Activated CD8-positive, alpha-beta memory T cell treated with anti-CD3 and anti-CD28 coated beads, Interleukin-2, amount 10 ng/mL, durations not matched to agents 7 days and 5 days (primary cell): ENCODE measurements around the gene TRDN. TPM values are rescaled to one million over a fixed set of nuclear protein-coding genes. Genes with fewer than 3 reads are reported as not detected.
"Not testable (repeated sequence)": the region's sequence is repeated elsewhere in the genome, so short reads cannot be mapped to it uniquely, and the experiment has no call there.

Experiments
- ATAC-seq: fragments of 150-1000 bp; cut with Tn5 transposase; one replicate; pipeline ENCODE4 v1.10.0; 2021; ENCODE audit warnings: moderate library complexity
- CTCF ChIA-PET: fragments of 350-600 bp; sonication (Branson Sonifier 250); formaldehyde crosslinking; loops from one replicate; lab custom pipeline; 2021; ENCODE audit warnings: antibody characterized with exemption; lab: Charles Lee
- DNase-seq: peaks from one replicate; pipeline ENCODE4 v3.0.0-alpha.2; 2020
- H3K27ac Mint-ChIP-seq: one replicate; pipeline ENCODE4 v1.8.0; 2021; ENCODE audit warnings: mild to moderate bottlenecking, mixed read lengths
- H3K27me3 Mint-ChIP-seq: one replicate; pipeline ENCODE4 v1.8.0; 2021; ENCODE audit warnings: mixed read lengths
- H3K36me3 Mint-ChIP-seq: one replicate; pipeline ENCODE4 v1.8.0; 2021; ENCODE audit warnings: mild to moderate bottlenecking, mixed read lengths
- H3K4me1 Mint-ChIP-seq: one replicate; pipeline ENCODE4 v1.8.0; 2021; ENCODE audit warnings: mixed read lengths
- H3K4me3 Mint-ChIP-seq: one replicate; pipeline ENCODE4 v1.8.0; 2021; ENCODE audit warnings: mild to moderate bottlenecking, moderate library complexity, mixed read lengths
- H3K9me3 Mint-ChIP-seq: one replicate; pipeline ENCODE4 v1.8.0; 2022; ENCODE audit warnings: low read depth, mixed read lengths
- total RNA-seq, 2 experiments: library from RNA; stranded (reverse); gene quantifications; one replicate each; pipeline ENCODE4 v1.2.3, GENCODE V29; 2021

TRDN gene
- total RNA-seq, 2 experiments from 2014 or later, result not detected

DNA sequence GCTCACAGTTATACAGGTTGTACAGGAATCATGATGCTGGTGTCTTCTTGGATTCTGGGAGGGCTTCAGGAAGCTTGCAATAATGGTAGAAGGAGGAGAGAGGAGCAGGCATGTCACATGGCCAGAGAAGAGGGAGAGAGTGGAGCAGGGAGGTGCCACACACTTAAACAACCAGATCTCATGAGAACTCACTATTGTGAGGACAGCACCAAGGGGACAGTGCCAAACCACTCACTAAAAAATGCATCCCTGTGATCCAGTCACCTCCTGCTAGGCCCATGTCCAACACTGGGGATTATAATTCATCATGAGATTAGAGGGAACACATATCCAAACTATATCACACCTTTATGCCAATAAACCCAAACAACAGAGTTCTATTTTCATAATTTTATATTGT is 67.2 kb downstream of the TRDN start:
- no peaks in the 10 kb centered on the region for H3K9me3 Mint-ChIP-seq
- H3K4me3 Mint-ChIP-seq, result no peak overlapping the region
- H3K27ac Mint-ChIP-seq, result no peak overlapping the region
- ATAC-seq, result no peak
- H3K27me3 Mint-ChIP-seq, result no peaks in the 10 kb centered on the region
- CTCF ChIA-PET, result no interaction called here
- DNase-seq, result no peak
- no peaks in the 10 kb centered on the region for H3K4me1 Mint-ChIP-seq
- H3K36me3 Mint-ChIP-seq, result no peaks in the 10 kb centered on the region

DNA sequence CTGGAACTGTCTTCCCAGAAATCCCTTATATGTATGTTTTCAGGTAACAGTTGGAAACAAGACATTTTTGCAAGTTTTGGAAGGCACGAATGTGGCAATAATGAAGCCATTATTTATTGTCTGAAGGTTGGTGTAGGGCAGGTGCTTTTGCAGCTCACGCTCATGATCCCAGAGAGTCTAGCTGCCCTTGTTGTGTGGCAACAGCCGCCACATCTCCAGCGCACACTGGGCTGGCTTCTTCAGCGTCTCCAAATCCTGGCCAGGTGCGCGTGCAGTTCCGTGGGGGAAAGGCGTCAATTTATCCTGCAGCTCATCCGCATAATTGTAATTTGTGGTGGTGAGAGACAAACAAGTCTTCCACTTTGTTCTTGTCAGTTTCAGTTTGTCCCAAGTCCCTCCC is 71.2 kb downstream of the TRDN start:
- Mint-ChIP-seq H3K9me3 (no peaks in the 10 kb centered on the region), H3K27ac (no peak overlapping the region), H3K4me1 (no peaks in the 10 kb centered on the region), H3K36me3 (no peaks in the 10 kb centered on the region), H3K27me3 (no peaks in the 10 kb centered on the region), H3K4me3 (no peak overlapping the region)
- ATAC-seq (no peak), DNase-seq (no peak)
- CTCF ChIA-PET, result no interaction called here

DNA sequence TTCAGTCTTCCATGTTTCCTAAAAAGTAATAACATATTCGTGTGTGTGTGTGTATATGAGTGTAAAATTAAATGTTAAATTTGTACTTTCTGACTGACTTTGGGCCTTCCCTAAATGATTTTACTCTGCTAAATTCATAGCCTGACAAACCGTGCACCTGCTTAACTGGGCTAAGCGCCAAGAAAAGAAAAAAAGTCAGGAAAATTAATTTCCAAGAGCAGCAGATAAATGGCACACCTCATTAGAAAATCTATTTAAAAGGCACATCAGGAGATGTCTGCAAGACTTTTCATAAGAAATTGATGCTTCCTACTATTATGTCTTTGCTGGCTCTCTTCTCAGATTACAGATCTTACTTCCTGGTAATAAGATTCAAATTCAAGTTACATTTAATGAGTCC is 72.4 kb downstream of the TRDN start:
- Mint-ChIP-seq H3K27me3 (no peaks in the 10 kb centered on the region), H3K4me3 (no peak overlapping the region), H3K36me3 (no peaks in the 10 kb centered on the region), H3K9me3 (no peaks in the 10 kb centered on the region), H3K4me1 (no peaks in the 10 kb centered on the region), H3K27ac (no peak overlapping the region)
- ATAC-seq (no peak), DNase-seq (no peak)
- CTCF ChIA-PET, result no interaction called here

DNA sequence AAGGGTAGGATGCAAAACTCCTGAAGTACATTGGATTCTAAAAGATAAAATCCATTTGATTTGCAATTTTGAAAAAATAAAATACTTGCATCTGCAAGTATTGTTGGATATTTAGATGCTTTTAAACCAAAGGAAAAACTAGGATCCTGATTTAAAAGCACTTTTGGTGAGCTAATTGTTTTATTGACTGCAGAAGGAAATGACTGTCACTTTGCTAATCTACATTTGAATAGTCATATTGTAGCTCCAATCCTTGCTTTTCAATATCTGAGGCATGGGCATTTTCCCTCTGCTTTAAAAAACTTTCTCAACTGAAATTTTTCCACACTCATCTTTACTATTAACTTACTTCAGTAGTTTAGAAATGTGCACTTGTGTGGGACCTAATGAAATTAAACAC is 74.1 kb downstream of the TRDN start:
- no peaks in the 10 kb centered on the region for H3K4me1 Mint-ChIP-seq
- H3K36me3 Mint-ChIP-seq, result no peaks in the 10 kb centered on the region
- ATAC-seq, result no peak
- no peak for DNase-seq
- no peaks in the 10 kb centered on the region for H3K27me3 Mint-ChIP-seq
- CTCF ChIA-PET, result no interaction called here
- no peak overlapping the region for H3K27ac Mint-ChIP-seq
- no peak overlapping the region for H3K4me3 Mint-ChIP-seq
- no peaks in the 10 kb centered on the region for H3K9me3 Mint-ChIP-seq

DNA sequence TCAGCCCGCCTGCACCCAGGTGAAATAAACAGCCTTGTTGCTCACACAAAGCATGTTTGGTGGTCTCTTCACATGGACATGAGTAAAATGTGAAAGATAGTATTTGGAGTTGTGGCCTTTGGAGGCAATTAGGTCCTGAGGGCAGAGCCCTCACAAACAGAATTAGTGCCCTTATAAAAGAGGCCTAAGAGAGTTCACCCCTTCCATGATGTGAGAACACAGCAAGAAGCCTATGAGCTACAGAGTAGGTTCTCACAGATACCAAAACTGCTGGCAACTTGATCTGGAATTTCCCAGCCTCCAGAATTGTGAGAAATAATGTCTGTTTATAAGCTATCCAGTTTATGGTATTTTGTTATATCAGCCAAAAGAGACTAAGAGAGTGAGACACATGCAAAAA is 74.5 kb downstream of the TRDN start:
- Mint-ChIP-seq H3K27me3 (no peaks in the 10 kb centered on the region), H3K27ac (no peak overlapping the region), H3K36me3 (no peaks in the 10 kb centered on the region), H3K4me3 (no peak overlapping the region), H3K4me1 (no peaks in the 10 kb centered on the region), H3K9me3 (no peaks in the 10 kb centered on the region)
- CTCF ChIA-PET, result no interaction called here
- DNase-seq, result no peak
- ATAC-seq, result no peak

DNA sequence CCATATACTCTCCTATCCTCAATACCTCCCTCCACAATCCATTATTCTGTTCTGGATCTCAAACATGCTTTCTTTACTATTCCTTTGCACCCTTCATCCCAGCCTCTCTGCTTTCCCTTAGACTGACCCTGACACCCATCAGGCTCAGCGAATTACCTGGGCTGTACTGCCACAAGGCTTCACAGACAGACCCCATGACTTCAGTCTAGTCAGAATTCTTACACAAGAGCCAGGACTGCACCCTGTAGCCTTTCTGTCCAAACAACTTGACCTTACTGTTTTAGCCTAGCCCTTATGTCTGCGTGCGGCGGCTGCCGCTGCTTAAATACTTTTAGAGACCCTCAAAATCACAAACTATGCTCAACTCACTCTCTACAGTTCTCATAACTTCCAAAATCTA is 76.9 kb downstream of the TRDN start:
- H3K27me3 Mint-ChIP-seq, H3K36me3 Mint-ChIP-seq, ATAC-seq, DNase-seq, H3K4me3 Mint-ChIP-seq, H3K4me1 Mint-ChIP-seq, H3K9me3 Mint-ChIP-seq, H3K27ac Mint-ChIP-seq, CTCF ChIA-PET: not testable (repeated sequence)

DNA sequence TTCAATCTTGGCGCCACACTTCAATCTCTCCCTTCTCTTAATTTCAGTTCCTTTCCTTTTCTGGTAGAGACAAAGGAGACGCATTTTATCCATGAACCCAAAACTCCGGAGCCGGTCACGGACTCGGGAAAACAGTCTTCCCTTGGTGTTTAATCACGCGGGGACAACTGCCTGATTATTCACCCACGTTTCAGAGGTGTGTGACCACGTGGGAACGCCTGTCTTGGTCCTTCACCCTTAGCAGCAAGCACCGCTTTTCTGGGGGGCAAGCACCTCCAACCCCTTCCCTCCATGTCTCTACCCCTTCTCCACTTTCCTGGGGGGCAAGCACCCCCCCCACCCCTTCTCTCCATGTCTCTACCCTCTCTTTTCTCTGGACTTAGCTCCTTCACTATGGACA is 79.3 kb downstream of the TRDN start:
- ATAC-seq, H3K4me1 Mint-ChIP-seq, H3K9me3 Mint-ChIP-seq, DNase-seq, H3K27me3 Mint-ChIP-seq, H3K4me3 Mint-ChIP-seq, H3K36me3 Mint-ChIP-seq, H3K27ac Mint-ChIP-seq: not testable (repeated sequence)
- CTCF ChIA-PET, result interaction anchor here (0.6 kb wide), 1 partner anchor 1462 kb away, joined by 3 read pairs; no protein-coding TSS in a partner anchor

DNA sequence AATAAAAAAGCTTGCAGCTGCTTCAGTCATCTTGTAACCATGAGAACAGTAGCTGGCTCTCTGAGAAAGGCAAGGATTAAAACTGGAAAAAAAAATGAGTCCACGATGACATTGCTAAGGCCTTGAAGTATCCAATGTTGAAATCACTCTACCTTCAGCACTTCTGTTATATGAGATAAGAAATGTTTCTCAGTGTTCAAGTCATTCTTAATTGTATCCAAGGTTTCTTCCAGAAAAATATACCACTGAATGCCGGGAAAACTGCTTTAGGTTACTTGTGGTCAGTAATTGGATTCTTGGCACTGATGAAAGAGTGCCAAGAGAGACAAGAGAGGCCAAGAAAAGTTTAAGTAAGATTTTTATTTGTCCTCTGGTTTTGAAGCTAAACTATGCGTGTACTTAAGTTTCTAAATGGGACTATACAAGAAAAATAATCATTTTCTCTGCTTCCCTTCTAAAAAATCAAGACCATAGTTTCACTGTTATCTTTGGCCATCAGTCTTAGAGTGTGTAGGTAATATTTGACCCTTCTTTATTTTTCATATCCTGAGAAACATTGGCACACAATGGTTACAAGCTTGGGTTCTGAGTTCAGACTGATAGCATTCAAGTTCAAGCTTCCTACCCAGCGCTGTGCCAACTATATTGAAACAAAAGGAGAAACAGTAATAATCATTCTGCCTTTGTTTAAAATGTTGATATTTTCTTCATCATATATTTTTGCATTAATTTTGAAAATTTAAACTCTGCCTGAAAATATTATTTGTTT is 84.6 kb downstream of the TRDN start:
- Mint-ChIP-seq H3K4me3 (no peak overlapping the region), H3K9me3 (peaks cover 5% of the 10 kb centered on the region), H3K4me1 (no peaks in the 10 kb centered on the region), H3K27ac (no peak overlapping the region), H3K36me3 (no peaks in the 10 kb centered on the region), H3K27me3 (no peaks in the 10 kb centered on the region)
- no peak for DNase-seq
- CTCF ChIA-PET, result no interaction called here
- ATAC-seq, result no peak

DNA sequence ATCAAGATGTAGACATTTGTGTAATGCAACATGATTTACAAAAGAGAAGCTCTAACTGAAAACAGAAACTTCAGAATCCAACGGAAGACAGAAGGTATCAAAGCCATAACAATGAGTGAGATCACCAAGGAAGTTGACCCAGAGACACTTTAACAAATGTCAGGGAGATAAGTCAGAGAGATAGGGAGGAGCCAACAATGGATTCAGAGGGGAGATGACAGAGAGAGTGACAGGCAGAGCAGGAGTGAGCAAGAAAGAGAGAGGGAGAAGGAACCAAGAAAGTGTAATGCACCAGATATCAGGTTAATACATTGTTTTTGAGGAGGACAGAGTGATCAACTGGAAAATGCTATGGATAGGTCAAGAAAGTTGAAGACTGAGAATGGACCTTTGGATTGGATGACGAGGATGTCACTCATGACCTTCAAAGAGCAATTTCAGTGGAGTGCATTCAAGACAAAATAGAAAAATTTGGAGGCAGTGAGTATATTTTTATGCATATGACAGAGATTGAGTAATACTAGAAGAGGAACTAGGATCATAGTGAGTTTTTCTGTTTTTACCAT is 86.6 kb downstream of the TRDN start:
- H3K9me3 Mint-ChIP-seq, result peaks cover 2% of the 10 kb centered on the region
- CTCF ChIA-PET, result no interaction called here
- ATAC-seq, result no peak
- no peaks in the 10 kb centered on the region for H3K4me1 Mint-ChIP-seq
- no peak overlapping the region for H3K27ac Mint-ChIP-seq
- no peaks in the 10 kb centered on the region for H3K27me3 Mint-ChIP-seq
- no peaks in the 10 kb centered on the region for H3K36me3 Mint-ChIP-seq
- H3K4me3 Mint-ChIP-seq, result no peak overlapping the region
- DNase-seq, result no peak

DNA sequence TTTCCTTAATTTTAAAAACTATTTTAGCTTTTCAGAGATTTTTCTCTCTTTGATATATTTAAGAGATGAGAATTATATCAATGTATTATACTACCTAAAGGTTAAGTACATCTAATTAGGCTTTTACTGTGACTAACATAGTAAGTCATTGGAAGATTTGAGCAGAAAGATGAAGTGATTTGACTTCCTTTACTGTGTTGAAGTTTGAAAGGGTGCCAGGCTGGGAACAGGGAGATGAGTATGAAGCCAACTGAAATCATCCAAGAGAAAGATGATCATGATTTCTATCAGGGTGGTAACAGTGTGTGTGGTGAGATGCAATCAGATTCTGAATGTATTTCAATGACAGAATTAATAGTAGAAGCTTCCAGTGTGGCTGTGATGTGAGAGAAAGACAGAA is 87.3 kb downstream of the TRDN start:
- ATAC-seq, result no peak
- no peaks in the 10 kb centered on the region for H3K27me3 Mint-ChIP-seq
- H3K36me3 Mint-ChIP-seq, result no peaks in the 10 kb centered on the region
- H3K4me1 Mint-ChIP-seq, result no peaks in the 10 kb centered on the region
- CTCF ChIA-PET, result no interaction called here
- no peak overlapping the region for H3K4me3 Mint-ChIP-seq
- no peak overlapping the region for H3K27ac Mint-ChIP-seq
- peaks cover 2% of the 10 kb centered on the region for H3K9me3 Mint-ChIP-seq
- DNase-seq, result no peak

DNA sequence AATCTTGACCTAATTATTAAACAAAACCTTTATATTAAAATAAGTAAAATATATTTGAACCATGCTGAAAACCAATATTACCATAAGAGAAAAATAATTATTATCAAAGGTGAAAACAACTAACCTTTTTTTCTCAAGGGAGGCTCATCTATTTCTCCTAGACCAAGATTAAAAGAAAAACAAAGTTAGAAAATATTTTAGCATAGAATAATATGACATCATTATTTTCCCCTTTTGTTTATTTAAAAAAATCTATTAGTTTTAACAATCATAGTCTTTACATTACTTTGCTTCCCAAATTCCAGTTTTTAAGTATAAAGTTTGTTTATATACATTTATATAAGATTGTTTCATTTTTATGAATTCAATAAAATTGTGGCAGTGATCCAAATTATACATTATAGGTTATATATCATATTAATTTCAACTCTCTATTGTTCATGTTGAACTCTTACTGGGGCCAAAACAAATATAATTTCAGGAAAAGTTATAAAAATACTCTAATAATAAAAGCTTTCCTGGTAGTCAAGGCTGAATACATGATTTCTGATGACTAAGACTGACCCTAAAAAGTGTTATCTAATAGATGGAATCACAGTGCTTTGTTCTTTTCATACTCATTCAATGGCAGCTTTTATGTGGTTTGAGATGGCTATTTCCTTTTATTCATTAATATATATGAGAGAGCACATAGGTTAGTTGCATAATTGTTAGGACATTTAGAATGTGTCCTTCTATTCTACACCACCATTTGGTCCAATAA is 89.4 kb downstream of the TRDN start:
- DNase-seq (no peak), ATAC-seq (no peak)
- Mint-ChIP-seq H3K4me3 (no peak overlapping the region), H3K27ac (no peak overlapping the region), H3K9me3 (peaks cover 2% of the 10 kb centered on the region), H3K4me1 (no peaks in the 10 kb centered on the region), H3K36me3 (no peaks in the 10 kb centered on the region), H3K27me3 (no peaks in the 10 kb centered on the region)
- CTCF ChIA-PET, result no interaction called here

DNA sequence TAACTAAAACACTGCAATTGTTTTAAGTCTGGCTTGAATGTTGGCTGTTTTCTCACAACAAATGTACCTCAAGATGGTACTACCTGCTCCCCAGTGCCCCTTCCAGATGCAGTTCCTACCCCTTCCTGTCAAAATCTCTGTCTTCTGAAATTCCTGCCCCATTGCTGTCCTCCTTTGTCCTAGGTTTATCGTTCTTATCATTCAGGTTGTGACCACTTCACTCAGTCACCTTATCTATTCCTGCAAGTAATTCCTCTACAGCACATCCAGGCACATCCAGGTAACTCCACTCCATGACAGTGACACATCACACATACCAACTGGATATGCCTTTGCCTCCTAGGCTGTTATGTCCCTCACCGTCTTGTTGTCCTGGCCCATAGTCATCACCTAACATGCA is 90.2 kb downstream of the TRDN start:
- DNase-seq, result no peak
- no peak overlapping the region for H3K27ac Mint-ChIP-seq
- CTCF ChIA-PET, result no interaction called here

DNA sequence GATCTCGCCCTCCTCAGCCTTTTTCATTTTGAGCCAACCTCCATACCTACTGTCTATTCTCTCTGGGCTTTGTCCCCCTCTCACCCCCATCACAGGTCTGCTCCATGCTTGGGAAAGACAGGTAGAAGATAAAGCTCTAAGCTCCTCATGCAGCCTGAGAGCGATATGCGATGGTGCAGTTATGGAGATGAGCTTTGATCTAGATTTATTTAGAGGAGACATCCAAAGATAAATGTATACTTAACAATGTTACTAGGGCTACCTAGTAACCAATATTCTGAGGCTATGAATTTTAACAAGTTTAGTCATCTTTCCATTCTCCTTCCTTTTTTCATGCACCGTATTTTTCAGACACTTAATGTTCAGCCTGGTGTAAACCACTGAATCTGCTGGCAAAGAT is 95.3 kb downstream of the TRDN start:
- H3K27ac Mint-ChIP-seq, result no peak overlapping the region
- no peaks in the 10 kb centered on the region for H3K9me3 Mint-ChIP-seq
- H3K27me3 Mint-ChIP-seq, result no peaks in the 10 kb centered on the region
- no peak overlapping the region for H3K4me3 Mint-ChIP-seq
- H3K4me1 Mint-ChIP-seq, result no peaks in the 10 kb centered on the region
- CTCF ChIA-PET, result no interaction called here
- no peak for ATAC-seq
- no peak for DNase-seq
- H3K36me3 Mint-ChIP-seq, result no peaks in the 10 kb centered on the region

More for the DNA sequence above, 90.2 kb downstream of the TRDN start:
- Mint-ChIP-seq H3K9me3 (peaks cover 2% of the 10 kb centered on the region), H3K4me1 (no peaks in the 10 kb centered on the region), H3K36me3 (no peaks in the 10 kb centered on the region), H3K4me3 (no peak overlapping the region), H3K27me3 (no peaks in the 10 kb centered on the region)
- no peak for ATAC-seq
